Stimulated activated CD8-positive, alpha-beta memory T cell treated with anti-CD3 and anti-CD28 coated beads, Interleukin-2, amount 100 ng/mL, for 1 hour (primary cell): ENCODE results near the gene TMEM239.

Experiments used
- DNase-seq, 2 donors: peaks; one replicate each; pipeline ENCODE4 v3.0.0-alpha.2; 2020; ENCODE audit warnings: low read depth in 2 of 2

TMEM239 gene

DNA sequence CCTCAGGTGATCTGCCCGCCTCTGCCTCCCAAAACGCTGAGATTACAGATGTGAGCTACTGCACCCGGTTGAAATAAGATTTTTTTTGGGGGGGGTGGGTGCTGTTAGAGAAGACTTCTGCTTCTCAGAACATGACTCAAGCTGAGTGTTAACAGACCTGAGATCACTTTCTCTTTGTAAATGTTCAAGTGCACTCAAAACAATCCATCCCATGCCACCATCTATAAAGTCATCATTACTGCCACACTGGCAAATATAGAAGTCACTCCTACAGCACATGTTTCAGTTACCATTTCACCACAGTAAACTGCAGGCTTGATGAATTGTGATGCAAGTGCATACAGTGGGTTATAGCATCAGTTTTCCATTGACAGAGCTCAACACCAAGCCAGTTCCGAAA is 33.4 kb downstream of the TMEM239 start:
- no peak for DNase-seq

DNA sequence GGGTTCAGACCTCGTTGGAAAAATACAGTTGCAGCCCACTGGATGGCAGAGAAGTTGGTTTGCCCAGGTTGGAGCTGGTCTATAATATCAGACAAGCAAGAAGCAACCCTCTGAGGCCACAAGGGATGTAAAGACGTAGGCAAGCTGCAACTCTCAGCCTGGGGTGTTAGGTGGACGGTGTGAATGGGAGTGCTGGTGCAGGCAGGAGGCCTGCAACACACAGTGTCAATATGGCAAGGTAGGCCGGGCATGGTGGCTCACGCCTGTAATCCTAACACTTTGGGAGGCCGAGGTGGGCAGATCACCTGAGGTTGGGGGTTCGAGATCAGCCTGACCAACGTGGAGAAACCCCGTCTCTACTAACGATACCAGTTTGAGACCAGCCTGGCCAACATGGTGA is 34.9 kb downstream of the TMEM239 start:
- no peak for DNase-seq

DNA sequence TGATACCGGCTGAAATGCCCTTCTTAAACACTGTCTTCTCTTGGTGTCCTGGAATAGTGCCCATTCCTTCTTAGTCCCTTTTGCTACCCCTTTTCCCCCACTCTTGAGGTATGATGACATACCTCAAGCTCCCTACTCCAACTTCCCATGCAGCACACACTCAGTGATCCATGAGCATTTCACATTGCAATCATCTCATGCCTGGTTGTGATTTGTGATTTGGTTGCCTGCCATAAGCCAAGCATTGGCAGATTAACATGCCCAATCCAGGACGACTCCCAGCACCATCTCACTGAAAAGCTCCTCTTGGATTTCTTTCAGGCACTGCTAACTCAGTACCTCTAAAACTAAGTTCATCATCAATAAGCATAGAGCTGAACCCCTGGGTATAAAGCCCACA is 42.4 kb downstream of the TMEM239 start:
- no peak for DNase-seq

DNA sequence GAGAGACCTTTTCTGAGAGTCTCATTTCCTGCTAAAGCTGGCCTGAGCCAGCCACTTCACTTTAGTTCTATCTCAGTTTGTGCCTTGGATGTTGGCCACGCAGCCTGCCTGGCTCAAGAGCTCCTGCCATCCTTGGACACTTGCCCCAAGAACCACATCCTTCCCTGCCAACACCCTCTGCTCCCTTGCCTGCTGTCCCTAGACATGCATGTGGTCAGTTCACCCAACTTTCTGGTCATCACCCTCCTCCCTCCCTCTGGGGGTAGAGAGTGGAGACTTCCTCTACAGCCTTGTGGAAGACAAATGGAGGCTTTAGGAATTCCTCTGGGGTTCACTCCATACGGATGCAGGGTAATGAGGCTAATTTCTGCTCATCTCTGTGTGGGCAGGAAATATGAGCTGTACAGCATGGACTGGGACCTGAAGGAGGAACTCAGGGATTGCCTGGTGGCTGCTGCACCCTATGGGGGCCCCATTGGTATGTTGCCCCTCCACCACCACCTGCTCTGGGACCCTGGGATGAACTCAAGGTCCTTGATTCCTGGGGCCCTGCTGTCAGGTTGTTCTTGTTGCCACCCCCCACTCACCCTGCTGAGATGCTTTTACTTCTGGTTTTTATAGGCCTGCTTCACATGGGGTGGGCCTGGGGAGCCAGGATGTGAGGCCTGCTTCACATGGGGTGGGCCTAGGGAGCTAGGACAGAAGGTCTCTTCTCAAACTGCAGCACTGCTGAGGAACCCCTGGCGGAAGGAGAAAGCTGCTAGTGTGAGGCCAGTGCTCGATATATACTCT is 43.4 kb downstream of the TMEM239 start:
- DNase-seq: no peak

DNA sequence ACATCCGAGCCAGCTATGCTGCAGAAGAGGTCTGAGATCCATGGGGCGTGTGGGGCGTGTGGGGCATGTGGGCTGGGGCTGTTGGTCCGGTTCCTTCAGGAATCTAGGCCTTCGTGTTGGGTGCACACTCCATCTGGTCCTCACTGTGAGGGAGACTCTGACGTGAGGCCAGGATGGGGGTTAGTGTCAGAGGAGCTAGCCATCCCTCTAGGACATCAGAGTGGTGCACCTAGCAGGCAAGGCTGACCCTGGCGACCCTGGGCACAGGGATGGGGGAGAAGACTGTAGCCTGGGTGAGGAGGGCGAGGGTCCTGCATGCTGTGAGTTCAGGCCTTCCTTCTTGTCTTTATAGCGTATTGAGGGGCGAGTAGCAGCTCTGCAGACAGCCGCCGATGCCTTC is 48.5 kb downstream of the TMEM239 start:
- no peak for DNase-seq

DNA sequence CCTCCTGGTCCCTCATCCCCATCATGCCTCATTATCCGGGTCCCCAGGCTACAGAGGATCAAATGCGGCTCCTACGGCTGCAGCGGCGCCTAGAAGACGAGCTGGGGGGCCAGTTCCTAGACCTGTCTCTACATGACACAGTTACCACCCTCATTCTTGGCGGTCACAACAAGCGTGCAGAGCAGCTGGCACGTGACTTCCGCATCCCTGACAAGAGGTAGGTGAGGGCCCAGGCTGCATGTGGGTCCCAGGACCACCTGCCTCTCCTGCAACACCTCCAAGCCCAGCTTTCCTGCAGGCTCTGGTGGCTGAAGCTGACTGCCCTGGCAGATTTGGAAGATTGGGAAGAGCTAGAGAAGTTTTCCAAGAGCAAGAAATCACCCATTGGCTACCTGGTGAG is 48.9 kb downstream of the TMEM239 start:
- DNase-seq: no peak

DNA sequence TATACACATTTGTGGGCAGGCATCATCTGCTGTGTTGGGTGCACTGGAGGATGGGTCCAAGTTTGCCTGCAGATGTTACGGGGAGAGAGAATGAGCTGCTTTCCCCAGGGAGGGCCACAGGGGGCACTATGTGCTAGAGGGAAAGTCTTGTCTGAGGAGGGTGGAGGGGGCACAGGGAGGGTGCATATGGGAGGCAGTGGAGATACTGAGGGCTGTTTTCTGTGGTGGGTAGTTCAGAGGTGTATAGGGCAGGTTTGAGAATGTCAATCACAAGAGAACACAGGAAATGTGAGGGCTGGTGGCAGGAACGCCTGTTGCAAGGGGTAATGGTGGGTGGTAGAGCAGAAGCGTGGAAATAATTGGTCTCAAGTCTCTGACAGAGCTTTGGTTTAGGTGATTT is 49.5 kb downstream of the TMEM239 start:
- no peak for DNase-seq

DNA sequence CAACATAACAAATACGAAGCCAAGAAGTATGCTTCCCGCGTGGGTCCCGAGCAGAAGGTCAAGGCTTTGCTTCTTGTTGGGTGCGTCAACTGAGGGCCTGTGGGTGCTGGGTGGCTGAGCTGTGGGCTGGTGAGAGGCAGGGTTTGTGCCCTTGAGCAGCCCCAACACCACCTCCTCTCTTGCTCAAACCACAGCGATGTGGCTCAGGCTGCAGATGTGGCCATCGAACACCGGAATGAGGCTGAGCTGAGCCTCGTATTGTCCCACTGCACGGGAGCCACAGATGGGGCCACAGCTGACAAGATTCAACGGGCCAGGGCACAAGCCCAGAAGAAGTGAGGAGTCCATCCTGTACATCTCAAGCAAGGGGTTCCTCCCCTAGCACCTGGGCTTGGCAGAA is 50.1 kb downstream of the TMEM239 start:
- no peak for DNase-seq

DNA sequence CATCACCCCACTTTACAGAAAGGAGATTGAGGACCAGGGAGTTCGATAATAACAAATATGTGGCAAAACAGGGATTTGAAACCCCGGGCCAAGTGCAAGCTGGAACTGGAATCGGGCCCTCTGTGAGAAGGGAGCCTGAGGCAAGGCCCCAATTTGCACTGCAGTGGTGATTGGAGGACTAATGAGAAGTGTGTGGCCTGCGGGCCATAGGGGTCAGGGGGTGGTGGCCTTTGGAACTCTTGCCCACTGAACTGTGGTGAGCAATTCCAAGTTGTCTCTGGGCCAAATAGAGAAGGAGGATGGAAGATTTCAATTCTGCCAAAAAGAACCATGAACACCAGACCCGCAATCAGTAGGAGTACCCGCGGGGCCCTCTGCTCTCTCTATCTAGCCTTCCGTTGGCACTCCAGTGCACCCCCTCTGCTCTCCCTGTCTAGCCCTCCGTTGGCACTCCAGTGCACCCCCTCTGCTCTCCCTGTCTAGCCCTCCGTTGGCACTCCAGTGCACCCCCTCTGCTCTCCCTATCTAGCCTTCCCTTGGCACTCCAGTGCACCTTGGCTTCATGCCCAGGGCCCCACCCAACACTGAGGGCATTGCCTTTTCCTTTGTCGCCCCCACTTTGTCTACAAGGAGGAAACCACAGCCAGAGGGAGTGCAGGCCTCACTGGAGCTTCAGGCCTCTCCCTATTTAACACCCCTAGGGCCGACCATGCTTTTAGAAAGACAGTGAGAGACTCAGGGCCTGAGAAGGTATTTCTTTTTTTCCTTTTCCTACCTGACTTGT is 51.1 kb downstream of the TMEM239 start:
- no peak for DNase-seq
